Suprapubic skin (tissue), 4 donors: Measurements from ENCODE around the gene EBLN2. TPM values are rescaled to one million over a fixed set of nuclear protein-coding genes. Genes with fewer than 3 reads are reported as not detected.

Experiments
- DNase-seq, 2 donors: peaks; one replicate each; pipeline ENCODE4 v3.0.0-alpha.2; 2019; ENCODE audit warnings: low spot score in 2 of 2
- H3K27ac ChIP-seq: fragments of 200-600 bp; sonication (generic); one replicate; pipeline ENCODE4 v1.5.1; 2019
- H3K27me3 ChIP-seq: fragments of 200-600 bp; sonication (generic); one replicate; pipeline ENCODE4 v1.5.1; 2019
- H3K36me3 ChIP-seq: fragments of 200-600 bp; sonication (generic); one replicate; pipeline ENCODE4 v1.5.1; 2019
- H3K4me1 ChIP-seq: fragments of 200-600 bp; sonication (generic); one replicate; pipeline ENCODE4 v1.5.1; 2019
- H3K4me3 ChIP-seq: fragments of 200-600 bp; sonication (generic); one replicate; pipeline ENCODE4 v1.5.1; 2019; ENCODE audit warnings: mild to moderate bottlenecking
- H3K9me3 ChIP-seq: fragments of 200-600 bp; sonication (generic); one replicate; pipeline ENCODE4 v1.5.1; 2019
- CTCF ChIP-seq, 2 donors: fragments of 200-600 bp in 1 of 2; fragments of 450-650 bp in 1 of 2; sonication (generic) in 1 of 2; IDR thresholded peaks; one replicate each; pipeline ENCODE4 v1.5.1; 2016 to 2019; ENCODE audit warnings: antibody characterized with exemption in 2 of 2, mild to moderate bottlenecking in 1 of 2, moderate library complexity in 1 of 2
- EP300 ChIP-seq: sonication (generic); formaldehyde crosslinking; IDR thresholded peaks from one replicate; pipeline ENCODE4 v1.6.1; 2017; ENCODE audit warnings: antibody characterized with exemption
- POLR2A ChIP-seq, 2 donors: fragments of 450-650 bp; IDR thresholded peaks; one replicate each; pipeline ENCODE4 v1.6.1; 2017; ENCODE audit warnings: antibody characterized with exemption in 2 of 2, mild to moderate bottlenecking in 2 of 2, moderate library complexity in 2 of 2
- POLR2AphosphoS5 ChIP-seq, 3 donors: sonication (generic); formaldehyde crosslinking; IDR thresholded peaks; one replicate each; pipeline ENCODE4 v1.6.1; 2017; ENCODE audit warnings: antibody characterized with exemption in 3 of 3
- WGBS: methylation state at CpG from one replicate; pipeline ENCODE4 v1.1.5; 2018; 5-methylcytosine and 5-hydroxymethylcytosine counted together
- total RNA-seq, 4 donors: library from RNA; depleted of rRNA; stranded (reverse); fragments of >200 nt; gene quantifications; one replicate each; pipeline ENCODE4 v1.1.0, GENCODE V29; 2016

Gene EBLN2
- total RNA-seq, 4 donors from 2014 or later: 2.3 to 16.8 (median 4.7) TPM

- 56% methylated on average over 2 of the region's 2 CpGs for WGBS
- Histone ChIP-seq H3K9me3 (no peaks in the 10 kb centered on the region), H3K4me1 (peaks cover 8% of the 10 kb centered on the region), H3K36me3 (no peaks in the 10 kb centered on the region), H3K27ac (no peak overlapping the region), H3K27me3 (no peaks in the 10 kb centered on the region), H3K4me3 (no peak overlapping the region)
- no peak for DNase-seq
- TF ChIP-seq CTCF (IDR thresholded peaks at IDR 0.05) (no peak), POLR2AphosphoS5 (IDR thresholded peaks at IDR 0.05) (no peak), POLR2A (IDR thresholded peaks at IDR 0.05) (no peak), EP300 (no peak)
Measured at GRCh38 chr3:73101881-73102280, 40.4 kb downstream of the EBLN2 start.

- no peak for DNase-seq
- Histone ChIP-seq H3K27me3 (no peaks in the 10 kb centered on the region), H3K36me3 (no peaks in the 10 kb centered on the region), H3K27ac (no peak overlapping the region), H3K4me1 (no peaks in the 10 kb centered on the region), H3K9me3 (no peaks in the 10 kb centered on the region), H3K4me3 (no peak overlapping the region)
- TF ChIP-seq EP300: no peak
- no peak for TF ChIP-seq POLR2A (IDR thresholded peaks at IDR 0.05)
- TF ChIP-seq POLR2AphosphoS5 (IDR thresholded peaks at IDR 0.05): no peak
- TF ChIP-seq CTCF (IDR thresholded peaks at IDR 0.05): no peak
- WGBS: 87% methylated on average over 3 of the region's 3 CpGs
Measured at GRCh38 chr3:73107215-73107614, 45.8 kb downstream of the EBLN2 start.

GRCh38 chr3:73107676-73108187, 46.3 kb downstream of the EBLN2 start:
- Histone ChIP-seq H3K4me1 (no peaks in the 10 kb centered on the region), H3K9me3 (no peaks in the 10 kb centered on the region), H3K27ac (no peak overlapping the region), H3K27me3 (no peaks in the 10 kb centered on the region), H3K36me3 (no peaks in the 10 kb centered on the region), H3K4me3 (no peak overlapping the region)
- no peak for DNase-seq
- no peak for TF ChIP-seq EP300
- no peak for TF ChIP-seq POLR2AphosphoS5 (IDR thresholded peaks at IDR 0.05)
- no peak for TF ChIP-seq CTCF (IDR thresholded peaks at IDR 0.05)
- no peak for TF ChIP-seq POLR2A (IDR thresholded peaks at IDR 0.05)
- 64% methylated on average over 5 of the region's 5 CpGs for WGBS

- Histone ChIP-seq H3K9me3 (no peaks in the 10 kb centered on the region), H3K27me3 (no peaks in the 10 kb centered on the region), H3K4me3 (no peak overlapping the region), H3K27ac (no peak overlapping the region), H3K36me3 (no peaks in the 10 kb centered on the region), H3K4me1 (no peaks in the 10 kb centered on the region)
- DNase-seq: no peak
- TF ChIP-seq POLR2AphosphoS5 (IDR thresholded peaks at IDR 0.05): no peak
- no peak for TF ChIP-seq POLR2A (IDR thresholded peaks at IDR 0.05)
- TF ChIP-seq EP300: no peak
- TF ChIP-seq CTCF (IDR thresholded peaks at IDR 0.05): no peak
- WGBS: 93% methylated on average over 3 of the region's 3 CpGs
Measured at GRCh38 chr3:73108750-73109149, 47.3 kb downstream of the EBLN2 start.

- Histone ChIP-seq H3K4me1 (no peaks in the 10 kb centered on the region), H3K27me3 (no peaks in the 10 kb centered on the region), H3K36me3 (no peaks in the 10 kb centered on the region), H3K9me3 (no peaks in the 10 kb centered on the region), H3K4me3 (no peak overlapping the region), H3K27ac (no peak overlapping the region)
- DNase-seq: no peak
- TF ChIP-seq EP300: no peak
- no peak for TF ChIP-seq POLR2AphosphoS5 (IDR thresholded peaks at IDR 0.05)
- TF ChIP-seq CTCF (IDR thresholded peaks at IDR 0.05): no peak
- TF ChIP-seq POLR2A (IDR thresholded peaks at IDR 0.05): no peak
- WGBS: 86% methylated on average over 20 of the region's 20 CpGs
Measured at GRCh38 chr3:73110530-73110929, 49.1 kb downstream of the EBLN2 start.

Other genes with a start within 250 kb of the EBLN2 start
- gene SHQ1, start 213.2 kb upstream of the EBLN2 start, total RNA-seq: 10 to 100 TPM in 3 of 4 donors, 1 to 10 TPM in 1; 8.7 to 26.1 (median 13.5) TPM
- 10 to 100 TPM in 1 of 4 donors, 1 to 10 TPM in 2, under 1 TPM in 1; 0.72 to 18.6 (median 2.1) TPM for gene GXYLT2, start 173.6 kb upstream of the EBLN2 start, total RNA-seq
- gene PPP4R2, start 64.8 kb upstream of the EBLN2 start, total RNA-seq: 10 to 100 TPM; 24.4 to 46.3 (median 36.6) TPM